ENCODE data around the gene TRABD2B.

DNA sequence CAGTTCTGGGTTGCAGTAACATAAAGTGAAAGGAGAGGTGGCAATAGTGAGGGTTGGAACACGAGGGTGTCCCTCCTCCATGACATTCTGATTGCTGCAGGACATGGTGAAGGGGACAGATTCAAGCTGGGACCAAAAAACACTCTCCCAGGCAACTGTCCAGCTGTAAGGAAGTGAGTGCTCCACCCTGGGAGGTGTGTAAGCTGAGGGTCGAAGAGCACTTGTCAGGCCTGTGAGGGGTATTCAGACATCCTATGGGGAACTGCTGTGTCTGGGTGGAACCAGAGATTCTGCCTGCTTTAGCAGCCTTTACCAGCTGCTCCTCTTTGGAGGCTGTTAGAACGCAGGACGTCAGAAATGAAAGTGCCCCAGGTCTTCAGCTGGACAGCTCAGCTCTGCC, 212.1 kb downstream of the TRABD2B start:
- TF ChIP-seq EZH2 (IDR thresholded peaks at IDR 0.05; ENCODE audit: low read depth, unreplicated experiment) (no peak), POLR2AphosphoS5 (IDR thresholded peaks at IDR 0.05; ENCODE audit: low read depth) (no peak), CREB1 (CRISPR knock-in tag; IDR thresholded peaks at IDR 0.05; ENCODE audit: low read depth) (no peak), ZNF114 (CRISPR knock-in tag; IDR thresholded peaks at IDR 0.05) (no peak), JUNB (IDR thresholded peaks at IDR 0.05; ENCODE audit: unreplicated experiment) (no peak), EZH2phosphoT487 (IDR thresholded peaks at IDR 0.05; ENCODE audit: unreplicated experiment) (no peak), NANOG (IDR thresholded peaks at IDR 0.05; ENCODE audit: borderline replicate concordance) (no peak)
- TF ChIP-seq, protein P1, sequence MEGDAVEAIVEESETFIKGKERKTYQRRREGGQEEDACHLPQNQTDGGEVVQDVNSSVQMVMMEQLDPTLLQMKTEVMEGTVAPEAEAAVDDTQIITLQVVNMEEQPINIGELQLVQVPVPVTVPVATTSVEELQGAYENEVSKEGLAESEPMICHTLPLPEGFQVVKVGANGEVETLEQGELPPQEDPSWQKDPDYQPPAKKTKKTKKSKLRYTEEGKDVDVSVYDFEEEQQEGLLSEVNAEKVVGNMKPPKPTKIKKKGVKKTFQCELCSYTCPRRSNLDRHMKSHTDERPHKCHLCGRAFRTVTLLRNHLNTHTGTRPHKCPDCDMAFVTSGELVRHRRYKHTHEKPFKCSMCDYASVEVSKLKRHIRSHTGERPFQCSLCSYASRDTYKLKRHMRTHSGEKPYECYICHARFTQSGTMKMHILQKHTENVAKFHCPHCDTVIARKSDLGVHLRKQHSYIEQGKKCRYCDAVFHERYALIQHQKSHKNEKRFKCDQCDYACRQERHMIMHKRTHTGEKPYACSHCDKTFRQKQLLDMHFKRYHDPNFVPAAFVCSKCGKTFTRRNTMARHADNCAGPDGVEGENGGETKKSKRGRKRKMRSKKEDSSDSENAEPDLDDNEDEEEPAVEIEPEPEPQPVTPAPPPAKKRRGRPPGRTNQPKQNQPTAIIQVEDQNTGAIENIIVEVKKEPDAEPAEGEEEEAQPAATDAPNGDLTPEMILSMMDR (conservative IDR thresholded peaks at IDR 0.05; ENCODE audit: low read depth in 2 of 2) = no peak
- TF ChIP-seq, protein P2, sequence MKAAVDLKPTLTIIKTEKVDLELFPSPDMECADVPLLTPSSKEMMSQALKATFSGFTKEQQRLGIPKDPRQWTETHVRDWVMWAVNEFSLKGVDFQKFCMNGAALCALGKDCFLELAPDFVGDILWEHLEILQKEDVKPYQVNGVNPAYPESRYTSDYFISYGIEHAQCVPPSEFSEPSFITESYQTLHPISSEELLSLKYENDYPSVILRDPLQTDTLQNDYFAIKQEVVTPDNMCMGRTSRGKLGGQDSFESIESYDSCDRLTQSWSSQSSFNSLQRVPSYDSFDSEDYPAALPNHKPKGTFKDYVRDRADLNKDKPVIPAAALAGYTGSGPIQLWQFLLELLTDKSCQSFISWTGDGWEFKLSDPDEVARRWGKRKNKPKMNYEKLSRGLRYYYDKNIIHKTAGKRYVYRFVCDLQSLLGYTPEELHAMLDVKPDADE (IDR thresholded peaks at IDR 0.05) = no peak
- TF ChIP-seq, protein P3, sequence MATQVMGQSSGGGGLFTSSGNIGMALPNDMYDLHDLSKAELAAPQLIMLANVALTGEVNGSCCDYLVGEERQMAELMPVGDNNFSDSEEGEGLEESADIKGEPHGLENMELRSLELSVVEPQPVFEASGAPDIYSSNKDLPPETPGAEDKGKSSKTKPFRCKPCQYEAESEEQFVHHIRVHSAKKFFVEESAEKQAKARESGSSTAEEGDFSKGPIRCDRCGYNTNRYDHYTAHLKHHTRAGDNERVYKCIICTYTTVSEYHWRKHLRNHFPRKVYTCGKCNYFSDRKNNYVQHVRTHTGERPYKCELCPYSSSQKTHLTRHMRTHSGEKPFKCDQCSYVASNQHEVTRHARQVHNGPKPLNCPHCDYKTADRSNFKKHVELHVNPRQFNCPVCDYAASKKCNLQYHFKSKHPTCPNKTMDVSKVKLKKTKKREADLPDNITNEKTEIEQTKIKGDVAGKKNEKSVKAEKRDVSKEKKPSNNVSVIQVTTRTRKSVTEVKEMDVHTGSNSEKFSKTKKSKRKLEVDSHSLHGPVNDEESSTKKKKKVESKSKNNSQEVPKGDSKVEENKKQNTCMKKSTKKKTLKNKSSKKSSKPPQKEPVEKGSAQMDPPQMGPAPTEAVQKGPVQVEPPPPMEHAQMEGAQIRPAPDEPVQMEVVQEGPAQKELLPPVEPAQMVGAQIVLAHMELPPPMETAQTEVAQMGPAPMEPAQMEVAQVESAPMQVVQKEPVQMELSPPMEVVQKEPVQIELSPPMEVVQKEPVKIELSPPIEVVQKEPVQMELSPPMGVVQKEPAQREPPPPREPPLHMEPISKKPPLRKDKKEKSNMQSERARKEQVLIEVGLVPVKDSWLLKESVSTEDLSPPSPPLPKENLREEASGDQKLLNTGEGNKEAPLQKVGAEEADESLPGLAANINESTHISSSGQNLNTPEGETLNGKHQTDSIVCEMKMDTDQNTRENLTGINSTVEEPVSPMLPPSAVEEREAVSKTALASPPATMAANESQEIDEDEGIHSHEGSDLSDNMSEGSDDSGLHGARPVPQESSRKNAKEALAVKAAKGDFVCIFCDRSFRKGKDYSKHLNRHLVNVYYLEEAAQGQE (IDR thresholded peaks at IDR 0.05; ENCODE audit: unreplicated experiment) = no peak
